DMS 273 treated with DMSO at 0.1 percent for 48 hours (cell line): ENCODE measurements around the gene KRT1.

Source experiments
- DNase-seq: peaks from one replicate; lab custom pipeline; 2025; lab: John Stamatoyannopoulos, UW

The KRT1 gene

GRCh38 chr12:52634266-52635056 lies 45.7 kb downstream of the KRT1 start:
- peak; percentile 6 for DNase-seq

- DNase-seq, result no peak
Measured at GRCh38 chr12:52633383-52633782, 46.8 kb downstream of the KRT1 start.

- DNase-seq, result no peak
Measured at GRCh38 chr12:52632656-52633055, 47.6 kb downstream of the KRT1 start.

GRCh38 chr12:52631676-52632459 lies 48.3 kb downstream of the KRT1 start:
- no peak for DNase-seq

- no peak for DNase-seq
Measured at GRCh38 chr12:52631264-52631663, 48.9 kb downstream of the KRT1 start.

- DNase-seq, result no peak
Measured at GRCh38 chr12:52630599-52631200, 49.5 kb downstream of the KRT1 start.

GRCh38 chr12:52630008-52630500 lies 50.2 kb downstream of the KRT1 start:
- DNase-seq, result no peak

GRCh38 chr12:52629281-52630007 lies 50.8 kb downstream of the KRT1 start:
- DNase-seq, result no peak

GRCh38 chr12:52628841-52629240 lies 51.4 kb downstream of the KRT1 start:
- no peak for DNase-seq

- DNase-seq, result no peak
Measured at GRCh38 chr12:52628111-52628507, 52.1 kb downstream of the KRT1 start.

- no peak for DNase-seq
Measured at GRCh38 chr12:52627395-52628110, 52.7 kb downstream of the KRT1 start.
